HG03097 (cell line): Measurements from ENCODE around the gene FLOT2.
"Not testable (repeated sequence)": the region's sequence is repeated elsewhere in the genome, so short reads cannot be mapped to it uniquely, and the experiment has no call there.

Experiments
- ATAC-seq: cut with Tn5 transposase; IDR thresholded peaks from one replicate; pipeline ENCODE4 v1.9.1; 2021; ENCODE audit not compliant: unreplicated experiment, low FRiP score

The FLOT2 gene

GRCh38 chr17:28897769-28898526, 415 bp upstream of the FLOT2 start:
- ATAC-seq: no peak

- ATAC-seq: no peak
Measured at GRCh38 chr17:28896491-28896883, 1.0 kb downstream of the FLOT2 start.

GRCh38 chr17:28895794-28896447, 1.6 kb downstream of the FLOT2 start:
- no peak for ATAC-seq

- ATAC-seq: not testable (repeated sequence)
Measured at GRCh38 chr17:28893248-28894183, 4.0 kb downstream of the FLOT2 start.

GRCh38 chr17:28892024-28892423, 5.5 kb downstream of the FLOT2 start:
- ATAC-seq: no peak

- no peak for ATAC-seq
Measured at GRCh38 chr17:28891201-28891600, 6.3 kb downstream of the FLOT2 start.

GRCh38 chr17:28889996-28890395, 7.5 kb downstream of the FLOT2 start:
- ATAC-seq: no peak

GRCh38 chr17:28888832-28889231, 8.7 kb downstream of the FLOT2 start:
- ATAC-seq: no peak

- ATAC-seq: no peak
Measured at GRCh38 chr17:28887871-28888471, 9.6 kb downstream of the FLOT2 start.

GRCh38 chr17:28885951-28886350, 11.6 kb downstream of the FLOT2 start:
- no peak for ATAC-seq

GRCh38 chr17:28885363-28885762, 12.2 kb downstream of the FLOT2 start:
- no peak for ATAC-seq

GRCh38 chr17:28883967-28884702, 13.4 kb downstream of the FLOT2 start:
- no peak for ATAC-seq

- ATAC-seq: no peak
Measured at GRCh38 chr17:28882154-28882895, 15.2 kb downstream of the FLOT2 start.

GRCh38 chr17:28881533-28882056, 15.9 kb downstream of the FLOT2 start:
- ATAC-seq: no peak

GRCh38 chr17:28880572-28880945, 17.0 kb downstream of the FLOT2 start:
- no peak for ATAC-seq

GRCh38 chr17:28879886-28880571, 17.5 kb downstream of the FLOT2 start:
- ATAC-seq: no peak

GRCh38 chr17:28878981-28879380, 18.6 kb downstream of the FLOT2 start:
- no peak for ATAC-seq

GRCh38 chr17:28878158-28878910, 19.2 kb downstream of the FLOT2 start:
- ATAC-seq: no peak
